ENCODE measurements around the gene ZNF211.
A peak's percentile ranks its signal among the peaks of the same experiment; 100 is the strongest.

Gene ZNF211

GRCh38 chr19:57611113-57611512 lies 21.9 kb upstream of the ZNF211 start:
- DNase-seq (ENCODE audit: extremely low spot score), result no peak
- POLR2A ChIA-PET, result no interaction called here
- TF ChIP-seq CTCF (IDR thresholded peaks at IDR 0.05; ENCODE audit: control extremely low read depth, extremely low read depth, low read depth, missing control alignments), result no peak
- CTCF ChIA-PET, result interaction anchor here (1.4 kb wide), 1 partner anchor 10 kb away, joined by 4 read pairs; no protein-coding TSS in a partner anchor

GRCh38 chr19:57613941-57614743 lies 18.8 kb upstream of the ZNF211 start, which contains the start of gene ZNF134:
ZNF134 (plus strand) TSS chr19:57614242; CDS start chr19:57619469, 5,227 bp downstream.
- POLR2A ChIA-PET, result no interaction called here

GRCh38 chr19:57615346-57615745 lies 17.6 kb upstream of the ZNF211 start:
- POLR2A ChIA-PET, result no interaction called here
- no peak for DNase-seq (ENCODE audit: extremely low spot score)
- no peak for TF ChIP-seq CTCF (IDR thresholded peaks at IDR 0.05; ENCODE audit: control extremely low read depth, extremely low read depth, low read depth, missing control alignments)
- CTCF ChIA-PET, result no interaction called here

More at GRCh38 chr19:57613941-57614743, 18.8 kb upstream of the ZNF211 start, which contains the start of gene ZNF134:
- no peak for TF ChIP-seq CTCF (IDR thresholded peaks at IDR 0.05; ENCODE audit: control extremely low read depth, extremely low read depth, low read depth, missing control alignments)
- DNase-seq (ENCODE audit: extremely low spot score), result peak; percentile 96
- CTCF ChIA-PET, result interaction anchor here (0.9 kb wide), 1 partner anchor 19 kb away, joined by 3 read pairs; the partner anchor contains the start of gene ZNF211

GRCh38 chr19:57620673-57621348 lies 12.2 kb upstream of the ZNF211 start:
- no peak for TF ChIP-seq CTCF (IDR thresholded peaks at IDR 0.05; ENCODE audit: control extremely low read depth, extremely low read depth, low read depth, missing control alignments)
- ChIA-PET POLR2A (no interaction called here), CTCF (no interaction called here)
- DNase-seq (ENCODE audit: extremely low spot score), result no peak

- CTCF ChIA-PET, result interaction anchor here (1.0 kb wide), 1 partner anchor 11 kb away, joined by 3 read pairs; no protein-coding TSS in a partner anchor
- TF ChIP-seq CTCF (IDR thresholded peaks at IDR 0.05; ENCODE audit: control extremely low read depth, extremely low read depth, low read depth, missing control alignments), result no peak
- POLR2A ChIA-PET, result no interaction called here
- DNase-seq (ENCODE audit: extremely low spot score), result no peak
Measured at GRCh38 chr19:57623091-57623490, 9.9 kb upstream of the ZNF211 start.

GRCh38 chr19:57633832-57634131 lies 814 bp downstream of the ZNF211 start:
- no peak for TF ChIP-seq CTCF (IDR thresholded peaks at IDR 0.05; ENCODE audit: control extremely low read depth, extremely low read depth, low read depth, missing control alignments)
- POLR2A ChIA-PET, result no interaction called here
- CTCF ChIA-PET, result interaction anchor here (0.7 to 1.2 kb wide), 3 partner anchors 11 to 227 kb away, joined by 3 read pairs; partner anchors contain the start of gene ZNF134
- no peak for DNase-seq (ENCODE audit: extremely low spot score)
